Stomach (tissue), 9 donors: ENCODE measurements around the gene SAXO1. TPM values are rescaled to one million over a fixed set of nuclear protein-coding genes. Genes with fewer than 3 reads are reported as not detected.

Experiments used
- DNase-seq, 2 donors: peaks; one replicate each; pipeline versions ENCODE4 v3.0.0 to v3.0.0-alpha.2; 2013 to 2019
- H3K27ac ChIP-seq, 5 donors: fragments of 200-600 bp in 4 of 5; sonication (generic) in 4 of 5; one replicate each; pipeline ENCODE4 v1.5.1; 2013 to 2019; ENCODE audit warnings: mild to moderate bottlenecking in 1 of 5, moderate library complexity in 1 of 5
- H3K27me3 ChIP-seq, 3 donors: fragments of 200-600 bp; sonication (generic); one replicate each; pipeline ENCODE4 v1.5.1; 2017 to 2019; ENCODE audit warnings: mixed run types in 1 of 3
- H3K36me3 ChIP-seq, 4 donors: fragments of 200-600 bp; sonication (generic); 1 replicate in 3 of 4; 2 replicates in 1 of 4; pipeline ENCODE4 v1.5.1; 2016 to 2019
- H3K4me1 ChIP-seq, 4 donors: fragments of 200-600 bp; sonication (generic); one replicate each; pipeline ENCODE4 v1.5.1; 2016 to 2019
- H3K4me3 ChIP-seq, 4 donors: fragments of 200-600 bp; sonication (generic) in 3 of 4; one replicate each; pipeline ENCODE4 v1.5.1; 2016 to 2019; ENCODE audit warnings: mild to moderate bottlenecking in 1 of 4
- H3K9me3 ChIP-seq, 4 donors: fragments of 200-600 bp; sonication (generic); one replicate each; pipeline ENCODE4 v1.5.1; 2016 to 2019
- EP300 ChIP-seq: sonication (generic); formaldehyde crosslinking; IDR thresholded peaks from one replicate; pipeline ENCODE4 v1.6.1; 2017; ENCODE audit warnings: antibody characterized with exemption
- POLR2A ChIP-seq, 4 donors: fragments of 450-650 bp; IDR thresholded peaks; one replicate each; pipeline ENCODE4 v1.6.1; 2016; ENCODE audit warnings: antibody characterized with exemption in 4 of 4, control low read depth in 2 of 4, mild to moderate bottlenecking in 1 of 4, moderate library complexity in 1 of 4
- POLR2AphosphoS5 ChIP-seq, 3 donors: sonication (generic); formaldehyde crosslinking; IDR thresholded peaks; one replicate each; pipeline ENCODE4 v1.6.1; 2016; ENCODE audit warnings: antibody characterized with exemption in 3 of 3
- WGBS, 5 donors: extraction: QIAGEN DNeasy Blood & Tissue Kit in 3 of 5; methylation state at CpG; one replicate each; pipeline versions ENCODE4 v1.1.5 to v1.1.7; 2013 to 2018; 5-methylcytosine and 5-hydroxymethylcytosine counted together
- intact Hi-C: fragments of 100-400 bp; cut with DNase I; formaldehyde crosslinking; loops from one replicate; pipeline ENCODE4 v1.15.1; 2023; ENCODE audit warnings: low total_unique reads
- polyA plus RNA-seq, 3 donors: library from polyadenylated mRNA; stranded (reverse); fragments of 200-250 nt; gene quantifications; one replicate each; pipeline ENCODE4 v1.2.3, GENCODE V29; 2013
- total RNA-seq, 5 donors: library from RNA; depleted of rRNA; stranded (reverse); fragments of >200 nt; gene quantifications; one replicate each; pipeline versions ENCODE4 v1.1.0 to v1.2.3, GENCODE V29; 2014 to 2016
- TF ChIP-seq, protein P1 (sequence below), 7 experiments: fragments of 450-650 bp in 4 of 7; fragments of 200-600 bp in 3 of 7; sonication (generic) in 3 of 7; IDR thresholded peaks; one replicate each; pipeline ENCODE4 v1.5.1; 2016 to 2019; ENCODE audit warnings: antibody characterized with exemption in 7 of 7, control low read depth in 2 of 7, mild to moderate bottlenecking in 1 of 7
- donor health status: healthy with polysubstance abuse.
- donor health status: Bipolar disorder and iron deficiency.
- donor health status: healthy.

The SAXO1 gene
- total and polyA plus RNA-seq, 8 donors, result 0.03 to 4.7 (median 0.12) TPM; not detected in 4

DNA sequence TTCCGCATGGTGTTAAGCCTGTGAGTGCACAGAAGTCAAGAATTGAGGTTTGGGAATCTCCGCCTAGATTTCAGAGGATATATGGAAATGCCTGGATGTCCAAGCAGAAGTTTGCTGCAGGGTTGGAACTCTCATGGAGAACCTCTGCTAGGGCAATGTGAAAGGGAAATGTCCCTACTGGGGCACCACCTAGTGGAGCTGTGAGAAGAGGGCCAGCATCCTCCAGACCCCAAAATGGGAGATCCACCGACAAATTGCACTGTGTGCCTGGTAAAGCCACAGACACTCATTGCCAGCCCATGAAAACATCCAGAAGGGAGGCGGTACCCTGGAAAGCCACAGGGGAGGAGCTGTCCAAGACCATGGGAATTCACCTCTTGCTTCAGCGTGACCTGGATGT lies 3.6 kb upstream of the SAXO1 start:
- no peak for DNase-seq
- WGBS, 5 donors, result 94 to 99% (median 98%) methylated on average over 5 of the region's 5 CpGs
- Histone ChIP-seq H3K27me3 (no peaks in the 10 kb centered on the region), H3K36me3 (no peaks in the 10 kb centered on the region), H3K27ac (no peak overlapping the region), H3K9me3 (no peaks in the 10 kb centered on the region), H3K4me3 (no peak overlapping the region), H3K4me1 (no peaks in the 10 kb centered on the region)
- intact Hi-C loops, result no loop called here
- no peak for TF ChIP-seq POLR2AphosphoS5 (IDR thresholded peaks at IDR 0.05)
- TF ChIP-seq EP300, result no peak
- no peak for TF ChIP-seq POLR2A (IDR thresholded peaks at IDR 0.05)
- TF ChIP-seq, protein P1, sequence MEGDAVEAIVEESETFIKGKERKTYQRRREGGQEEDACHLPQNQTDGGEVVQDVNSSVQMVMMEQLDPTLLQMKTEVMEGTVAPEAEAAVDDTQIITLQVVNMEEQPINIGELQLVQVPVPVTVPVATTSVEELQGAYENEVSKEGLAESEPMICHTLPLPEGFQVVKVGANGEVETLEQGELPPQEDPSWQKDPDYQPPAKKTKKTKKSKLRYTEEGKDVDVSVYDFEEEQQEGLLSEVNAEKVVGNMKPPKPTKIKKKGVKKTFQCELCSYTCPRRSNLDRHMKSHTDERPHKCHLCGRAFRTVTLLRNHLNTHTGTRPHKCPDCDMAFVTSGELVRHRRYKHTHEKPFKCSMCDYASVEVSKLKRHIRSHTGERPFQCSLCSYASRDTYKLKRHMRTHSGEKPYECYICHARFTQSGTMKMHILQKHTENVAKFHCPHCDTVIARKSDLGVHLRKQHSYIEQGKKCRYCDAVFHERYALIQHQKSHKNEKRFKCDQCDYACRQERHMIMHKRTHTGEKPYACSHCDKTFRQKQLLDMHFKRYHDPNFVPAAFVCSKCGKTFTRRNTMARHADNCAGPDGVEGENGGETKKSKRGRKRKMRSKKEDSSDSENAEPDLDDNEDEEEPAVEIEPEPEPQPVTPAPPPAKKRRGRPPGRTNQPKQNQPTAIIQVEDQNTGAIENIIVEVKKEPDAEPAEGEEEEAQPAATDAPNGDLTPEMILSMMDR (IDR thresholded peaks at IDR 0.05), result no peak

DNA sequence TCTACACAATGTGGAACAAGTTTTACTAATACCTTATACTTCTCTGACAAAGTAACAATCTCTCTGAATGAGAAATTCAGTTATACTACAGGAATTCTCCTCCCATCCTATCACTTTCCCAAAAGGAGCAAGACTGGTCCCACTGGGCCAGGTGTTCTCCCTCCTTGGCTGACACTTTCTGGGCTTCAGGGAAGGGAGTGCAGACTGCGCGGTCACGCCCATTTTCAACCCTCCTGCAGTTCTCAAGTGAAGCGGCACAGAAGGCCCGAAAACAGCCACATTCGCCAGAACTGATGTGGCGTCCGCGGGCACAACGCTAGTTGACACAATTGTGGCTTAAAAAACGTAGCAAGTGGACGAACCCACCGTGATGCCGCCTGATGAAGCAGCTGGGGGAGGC lies 603 bp downstream of the SAXO1 start:
- intact Hi-C loops, result loop anchor here (5.0 kb wide), 1 partner anchor 780 kb away; no protein-coding TSS in a partner anchor
- WGBS, 5 donors, result 48 to 73% (median 62%) methylated on average over 14 of the region's 14 CpGs
- Histone ChIP-seq H3K4me1 (peaks cover 0 to 12% (median 0%) of the 10 kb centered on the region in 4 donors), H3K9me3 (no peaks in the 10 kb centered on the region), H3K27me3 (peaks cover 0 to 3% (median 0%) of the 10 kb centered on the region in 3 donors), H3K36me3 (no peaks in the 10 kb centered on the region), H3K27ac (no peak overlapping the region), H3K4me3 (no peak overlapping the region)
- TF ChIP-seq, protein P1 (IDR thresholded peaks at IDR 0.05), result no peak
- TF ChIP-seq POLR2A (IDR thresholded peaks at IDR 0.05) (no peak), POLR2AphosphoS5 (IDR thresholded peaks at IDR 0.05) (no peak), EP300 (no peak)
- peak in 1 of 2 donors; percentile 50 for DNase-seq

DNA sequence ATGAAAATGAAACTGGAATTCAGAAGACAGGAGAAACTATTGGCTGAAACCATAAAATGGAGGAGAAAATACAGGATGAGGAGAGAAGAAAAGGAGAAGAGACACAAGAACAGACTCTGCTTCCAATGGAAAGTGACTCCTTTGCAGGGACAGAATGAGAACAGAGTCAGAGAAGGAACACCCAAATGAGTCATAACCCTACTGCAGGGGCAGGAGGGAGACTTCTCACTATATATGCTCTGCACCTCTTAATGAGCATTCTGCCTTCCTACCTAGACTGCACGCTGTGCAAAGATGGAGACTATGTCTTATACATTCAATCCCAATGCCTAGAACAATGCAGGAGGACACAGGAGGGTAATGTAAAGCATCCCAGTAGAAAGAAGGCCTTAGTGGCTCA lies 2.1 kb downstream of the SAXO1 start:
- peaks cover 0 to 3% (median 0%) of the 10 kb centered on the region in 3 donors for H3K27me3 ChIP-seq
- WGBS, 5 donors, result 82 to 100% (median 90%) methylated on average over 1 of the region's 1 CpG
- H3K36me3 ChIP-seq, result no peaks in the 10 kb centered on the region
- peaks cover 0 to 12% (median 0%) of the 10 kb centered on the region in 4 donors for H3K4me1 ChIP-seq
- H3K9me3 ChIP-seq, result no peaks in the 10 kb centered on the region
- TF ChIP-seq EP300, result no peak
- TF ChIP-seq, protein P1 (IDR thresholded peaks at IDR 0.05), result no peak
- no peak for TF ChIP-seq POLR2A (IDR thresholded peaks at IDR 0.05)
- no peak for TF ChIP-seq POLR2AphosphoS5 (IDR thresholded peaks at IDR 0.05)
- intact Hi-C loops, result loop anchor here (5.0 kb wide), 1 partner anchor 779 kb away; no protein-coding TSS in a partner anchor
- DNase-seq, result no peak
- no peak overlapping the region for H3K27ac ChIP-seq
- H3K4me3 ChIP-seq, result no peak overlapping the region

DNA sequence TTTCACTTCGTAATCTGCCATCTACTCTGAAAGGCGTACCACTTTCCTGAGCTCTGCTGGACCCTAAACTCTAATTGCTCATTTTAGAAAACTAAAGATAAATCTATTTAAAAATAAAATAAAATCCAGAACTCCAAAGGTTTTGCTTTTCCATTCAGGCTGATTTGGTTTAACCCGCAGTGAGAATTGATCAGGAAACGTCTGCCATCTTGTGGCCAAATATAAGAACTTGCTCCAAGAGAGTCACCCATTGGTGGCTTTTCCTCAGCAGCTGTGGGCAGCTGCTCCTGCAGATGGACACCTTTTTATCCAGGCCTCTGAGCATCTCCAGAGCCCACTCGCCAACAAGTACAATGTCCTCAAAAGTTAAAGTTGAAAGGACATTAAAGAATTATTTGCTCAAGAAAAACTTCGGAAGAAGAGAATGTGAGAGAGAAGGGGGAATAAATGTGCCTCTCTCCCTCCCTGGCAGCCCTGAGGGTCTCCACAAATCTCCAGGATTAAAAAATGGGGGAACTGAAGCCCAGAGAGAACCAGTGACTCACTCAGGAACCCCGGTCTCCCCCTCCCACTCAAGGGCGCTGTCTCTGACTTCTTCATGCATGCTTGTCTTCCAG lies 4.1 kb downstream of the SAXO1 start:
- Histone ChIP-seq H3K27ac (no peak overlapping the region), H3K36me3 (no peaks in the 10 kb centered on the region), H3K4me3 (no peak overlapping the region), H3K9me3 (no peaks in the 10 kb centered on the region), H3K4me1 (peaks cover 0 to 12% (median 0%) of the 10 kb centered on the region in 4 donors), H3K27me3 (peaks cover 0 to 3% (median 0%) of the 10 kb centered on the region in 3 donors)
- WGBS, 5 donors, result 22 to 30% (median 28%) methylated on average over 8 of the region's 8 CpGs
- intact Hi-C loops, result loop anchor here (10.0 kb wide), 1 partner anchor 584 kb away; no protein-coding TSS in a partner anchor
- DNase-seq, result peak; percentile 41 to 90
- TF ChIP-seq EP300 (no peak), POLR2AphosphoS5 (IDR thresholded peaks at IDR 0.05) (peak in 1 of 3 donors; percentile 17)
- TF ChIP-seq, protein P1 (IDR thresholded peaks at IDR 0.05), result peak in 5 of 7 experiments; percentile 51 to 72 (median 68)
